Measurements from ENCODE around the gene SORCS2.
A peak's percentile ranks its signal among the peaks of the same experiment; 100 is the strongest.

Gene SORCS2

DNA sequence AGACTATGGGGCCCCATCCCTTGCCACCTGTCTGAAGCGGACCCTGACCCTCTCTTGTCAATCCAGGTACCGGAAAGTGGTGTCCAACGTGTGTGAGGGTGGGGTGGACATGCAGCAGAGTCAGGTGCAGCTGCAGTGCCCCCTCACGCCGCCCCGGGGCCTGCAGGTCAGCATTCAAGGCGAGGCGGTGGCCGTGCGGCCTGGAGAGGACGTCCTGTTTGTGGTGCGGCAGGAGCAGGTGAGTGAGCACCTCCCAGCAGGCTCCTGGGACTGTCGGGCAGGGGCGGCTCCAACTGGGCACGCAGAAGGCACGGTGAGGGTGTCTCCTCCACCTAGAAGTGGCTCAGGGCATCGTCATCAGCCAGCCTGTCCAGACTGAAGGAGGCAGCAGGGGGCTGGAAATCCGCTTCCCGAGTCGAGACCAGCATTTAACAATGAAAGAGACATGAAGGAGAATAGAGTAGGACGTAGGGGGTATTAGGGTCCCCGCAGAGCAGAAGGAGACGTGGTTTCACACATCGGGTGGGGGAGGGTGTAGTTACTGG is 525.7 kb downstream of the SORCS2 start:
- Histone ChIP-seq H3K4me3 (ENCODE audit: low read depth, low read length) (no peak overlapping the region), H3K9me3 (ENCODE audit: control insufficient read depth, insufficient read depth, low read depth, low read length) (no peaks in the 10 kb centered on the region), H3K4me1 (ENCODE audit: control insufficient read depth, insufficient read depth, low read length) (no peaks in the 10 kb centered on the region), H3K36me3 (ENCODE audit: control insufficient read depth in 2 of 2, insufficient read depth in 1 of 2, low read length in 2 of 2) (no peaks in the 10 kb centered on the region), H3K27ac (ENCODE audit: extremely low read depth, low read depth, low read length) (no peak overlapping the region)
- ChIA-PET CTCF (no interaction called here), POLR2A (no interaction called here)
- TF ChIP-seq ZNF174 (tag by site-specific recombination; IDR thresholded peaks at IDR 0.05) (no peak), ZNF548 (tag by site-specific recombination; IDR thresholded peaks at IDR 0.05) (no peak), ZNF549 (tag by site-specific recombination; IDR thresholded peaks at IDR 0.05) (no peak), ZFP3 (tag by site-specific recombination; IDR thresholded peaks at IDR 0.05; ENCODE audit: low read depth) (no peak), ZNF133 (tag by site-specific recombination; IDR thresholded peaks at IDR 0.05) (no peak), ZNF274 (IDR thresholded peaks at IDR 0.05; ENCODE audit: low read length) (no peak), ZNF274 (tag by site-specific recombination; IDR thresholded peaks at IDR 0.05; ENCODE audit: borderline replicate concordance) (no peak), ZNF132 (tag by site-specific recombination; IDR thresholded peaks at IDR 0.05; ENCODE audit: borderline replicate concordance) (no peak)
- TF ChIP-seq, protein P1, sequence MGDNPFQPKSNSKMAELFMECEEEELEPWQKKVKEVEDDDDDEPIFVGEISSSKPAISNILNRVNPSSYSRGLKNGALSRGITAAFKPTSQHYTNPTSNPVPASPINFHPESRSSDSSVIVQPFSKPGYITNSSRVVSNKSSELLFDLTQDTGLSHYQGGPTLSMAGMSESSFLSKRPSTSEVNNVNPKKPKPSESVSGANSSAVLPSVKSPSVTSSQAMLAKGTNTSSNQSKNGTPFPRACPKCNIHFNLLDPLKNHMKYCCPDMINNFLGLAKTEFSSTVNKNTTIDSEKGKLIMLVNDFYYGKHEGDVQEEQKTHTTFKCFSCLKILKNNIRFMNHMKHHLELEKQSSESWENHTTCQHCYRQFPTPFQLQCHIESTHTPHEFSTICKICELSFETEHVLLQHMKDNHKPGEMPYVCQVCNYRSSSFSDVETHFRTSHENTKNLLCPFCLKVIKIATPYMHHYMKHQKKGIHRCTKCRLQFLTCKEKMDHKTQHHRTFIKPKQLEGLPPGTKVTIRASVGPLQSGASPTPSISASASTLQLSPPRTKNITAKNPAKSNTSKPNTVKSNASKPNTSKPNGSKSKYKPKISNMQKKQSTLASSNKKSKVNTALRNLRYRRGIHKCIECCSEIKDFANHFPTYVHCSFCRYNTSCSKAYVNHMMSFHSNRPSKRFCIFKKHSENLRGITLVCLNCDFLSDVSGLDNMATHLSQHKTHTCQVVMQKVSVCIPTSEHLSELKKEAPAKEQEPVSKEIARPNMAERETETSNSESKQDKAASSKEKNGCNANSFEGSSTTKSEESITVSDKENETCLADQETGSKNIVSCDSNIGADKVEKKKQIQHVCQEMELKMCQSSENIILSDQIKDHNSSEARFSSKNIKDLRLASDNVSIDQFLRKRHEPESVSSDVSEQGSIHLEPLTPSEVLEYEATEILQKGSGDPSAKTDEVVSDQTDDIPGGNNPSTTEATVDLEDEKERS (tag by site-specific recombination; IDR thresholded peaks at IDR 0.05), result no peak
- TF ChIP-seq, protein P2, sequence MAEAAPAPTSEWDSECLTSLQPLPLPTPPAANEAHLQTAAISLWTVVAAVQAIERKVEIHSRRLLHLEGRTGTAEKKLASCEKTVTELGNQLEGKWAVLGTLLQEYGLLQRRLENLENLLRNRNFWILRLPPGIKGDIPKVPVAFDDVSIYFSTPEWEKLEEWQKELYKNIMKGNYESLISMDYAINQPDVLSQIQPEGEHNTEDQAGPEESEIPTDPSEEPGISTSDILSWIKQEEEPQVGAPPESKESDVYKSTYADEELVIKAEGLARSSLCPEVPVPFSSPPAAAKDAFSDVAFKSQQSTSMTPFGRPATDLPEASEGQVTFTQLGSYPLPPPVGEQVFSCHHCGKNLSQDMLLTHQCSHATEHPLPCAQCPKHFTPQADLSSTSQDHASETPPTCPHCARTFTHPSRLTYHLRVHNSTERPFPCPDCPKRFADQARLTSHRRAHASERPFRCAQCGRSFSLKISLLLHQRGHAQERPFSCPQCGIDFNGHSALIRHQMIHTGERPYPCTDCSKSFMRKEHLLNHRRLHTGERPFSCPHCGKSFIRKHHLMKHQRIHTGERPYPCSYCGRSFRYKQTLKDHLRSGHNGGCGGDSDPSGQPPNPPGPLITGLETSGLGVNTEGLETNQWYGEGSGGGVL (tag by site-specific recombination; IDR thresholded peaks at IDR 0.05), result no peak
- TF ChIP-seq, protein P3, sequence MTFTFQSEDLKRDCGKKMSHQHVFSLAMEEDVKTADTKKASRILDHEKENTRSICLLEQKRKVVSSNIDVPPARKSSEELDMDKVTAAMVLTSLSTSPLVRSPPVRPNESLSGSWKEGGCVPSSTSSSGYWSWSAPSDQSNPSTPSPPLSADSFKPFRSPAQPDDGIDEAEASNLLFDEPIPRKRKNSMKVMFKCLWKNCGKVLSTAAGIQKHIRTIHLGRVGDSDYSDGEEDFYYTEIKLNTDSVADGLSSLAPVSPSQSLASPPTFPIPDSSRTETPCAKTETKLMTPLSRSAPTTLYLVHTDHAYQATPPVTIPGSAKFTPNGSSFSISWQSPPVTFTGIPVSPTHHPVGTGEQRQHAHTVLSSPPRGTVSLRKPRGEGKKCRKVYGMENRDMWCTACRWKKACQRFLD (tag by site-specific recombination; IDR thresholded peaks at IDR 0.05), result no peak
- TF ChIP-seq, protein P4, sequence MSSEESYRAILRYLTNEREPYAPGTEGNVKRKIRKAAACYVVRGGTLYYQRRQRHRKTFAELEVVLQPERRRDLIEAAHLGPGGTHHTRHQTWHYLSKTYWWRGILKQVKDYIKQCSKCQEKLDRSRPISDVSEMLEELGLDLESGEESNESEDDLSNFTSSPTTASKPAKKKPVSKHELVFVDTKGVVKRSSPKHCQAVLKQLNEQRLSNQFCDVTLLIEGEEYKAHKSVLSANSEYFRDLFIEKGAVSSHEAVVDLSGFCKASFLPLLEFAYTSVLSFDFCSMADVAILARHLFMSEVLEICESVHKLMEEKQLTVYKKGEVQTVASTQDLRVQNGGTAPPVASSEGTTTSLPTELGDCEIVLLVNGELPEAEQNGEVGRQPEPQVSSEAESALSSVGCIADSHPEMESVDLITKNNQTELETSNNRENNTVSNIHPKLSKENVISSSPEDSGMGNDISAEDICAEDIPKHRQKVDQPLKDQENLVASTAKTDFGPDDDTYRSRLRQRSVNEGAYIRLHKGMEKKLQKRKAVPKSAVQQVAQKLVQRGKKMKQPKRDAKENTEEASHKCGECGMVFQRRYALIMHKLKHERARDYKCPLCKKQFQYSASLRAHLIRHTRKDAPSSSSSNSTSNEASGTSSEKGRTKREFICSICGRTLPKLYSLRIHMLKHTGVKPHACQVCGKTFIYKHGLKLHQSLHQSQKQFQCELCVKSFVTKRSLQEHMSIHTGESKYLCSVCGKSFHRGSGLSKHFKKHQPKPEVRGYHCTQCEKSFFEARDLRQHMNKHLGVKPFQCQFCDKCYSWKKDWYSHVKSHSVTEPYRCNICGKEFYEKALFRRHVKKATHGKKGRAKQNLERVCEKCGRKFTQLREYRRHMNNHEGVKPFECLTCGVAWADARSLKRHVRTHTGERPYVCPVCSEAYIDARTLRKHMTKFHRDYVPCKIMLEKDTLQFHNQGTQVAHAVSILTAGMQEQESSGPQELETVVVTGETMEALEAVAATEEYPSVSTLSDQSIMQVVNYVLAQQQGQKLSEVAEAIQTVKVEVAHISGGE (tag by site-specific recombination; conservative IDR thresholded peaks at IDR 0.05; ENCODE audit: low read depth), result no peak

DNA sequence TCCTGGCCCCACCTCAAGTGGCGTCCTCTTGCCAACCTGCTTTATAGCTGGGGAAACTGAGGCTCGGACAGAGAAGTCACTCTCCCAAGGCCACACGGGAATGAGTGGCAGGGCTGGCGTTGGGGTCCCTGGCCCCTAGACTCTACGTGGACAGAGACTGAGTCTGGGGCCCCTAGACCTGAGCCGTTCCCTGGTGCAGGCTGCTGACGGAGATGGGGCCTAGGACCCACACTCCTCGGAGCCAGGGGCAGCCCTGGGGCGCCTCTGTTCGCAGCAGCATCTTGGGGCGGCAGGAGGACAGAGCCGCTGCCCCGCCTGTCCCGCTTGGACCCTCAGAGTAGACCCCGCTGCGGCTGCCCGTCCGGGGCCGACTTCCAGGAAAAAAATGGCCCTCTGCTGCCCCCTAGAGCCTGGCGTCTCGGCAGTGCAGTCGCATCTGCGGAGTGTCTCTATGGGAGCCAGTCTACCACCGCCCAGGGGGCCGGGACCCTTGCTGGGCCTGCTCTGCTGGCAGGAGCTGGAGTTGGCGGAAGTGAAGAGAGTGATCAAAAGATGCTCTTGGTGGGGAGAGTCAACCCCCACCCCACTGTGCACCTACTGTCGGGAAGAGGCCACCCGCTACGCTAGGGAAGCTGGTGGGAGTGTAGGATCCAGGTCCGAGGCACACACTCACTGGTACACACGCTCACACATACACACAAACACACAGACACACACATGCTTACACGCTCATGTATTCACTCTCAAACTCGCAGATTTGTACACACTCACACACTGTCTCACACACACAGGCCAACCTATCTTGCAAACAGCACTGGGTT is 527.2 kb downstream of the SORCS2 start:
- ChIA-PET CTCF (interaction anchor here (0.7 to 1.4 kb wide), 12 partner anchors 10 to 1105 kb away, joined by 3 to 6 read pairs (median 4); partner anchors contain the start of gene SORCS2), POLR2A (no interaction called here)
- H3K4me3 ChIP-seq (ENCODE audit: low read depth, low read length), result no peak overlapping the region
- no peak overlapping the region for H3K27ac ChIP-seq (ENCODE audit: extremely low read depth, low read depth, low read length)
- H3K36me3 ChIP-seq (ENCODE audit: control insufficient read depth in 2 of 2, insufficient read depth in 1 of 2, low read length in 2 of 2), result no peaks in the 10 kb centered on the region
- no peaks in the 10 kb centered on the region for H3K4me1 ChIP-seq (ENCODE audit: control insufficient read depth, insufficient read depth, low read length)
- H3K9me3 ChIP-seq (ENCODE audit: control insufficient read depth, insufficient read depth, low read depth, low read length), result no peaks in the 10 kb centered on the region
- TF ChIP-seq GLIS1 (tag by site-specific recombination; IDR thresholded peaks at IDR 0.05) (peak; percentile 60), ZNF501 (tag by site-specific recombination; IDR thresholded peaks at IDR 0.05) (no peak), ZNF48 (tag by site-specific recombination; IDR thresholded peaks at IDR 0.05) (no peak), GLI4 (tag by site-specific recombination; IDR thresholded peaks at IDR 0.05) (no peak), ZFP41 (tag by site-specific recombination; IDR thresholded peaks at IDR 0.05; ENCODE audit: borderline replicate concordance) (no peak), ZNF555 (tag by site-specific recombination; conservative IDR thresholded peaks at IDR 0.05) (no peak), WT1 (tag by site-specific recombination; IDR thresholded peaks at IDR 0.05) (no peak), ZNF174 (tag by site-specific recombination; IDR thresholded peaks at IDR 0.05) (no peak)
- TF ChIP-seq, protein P5, sequence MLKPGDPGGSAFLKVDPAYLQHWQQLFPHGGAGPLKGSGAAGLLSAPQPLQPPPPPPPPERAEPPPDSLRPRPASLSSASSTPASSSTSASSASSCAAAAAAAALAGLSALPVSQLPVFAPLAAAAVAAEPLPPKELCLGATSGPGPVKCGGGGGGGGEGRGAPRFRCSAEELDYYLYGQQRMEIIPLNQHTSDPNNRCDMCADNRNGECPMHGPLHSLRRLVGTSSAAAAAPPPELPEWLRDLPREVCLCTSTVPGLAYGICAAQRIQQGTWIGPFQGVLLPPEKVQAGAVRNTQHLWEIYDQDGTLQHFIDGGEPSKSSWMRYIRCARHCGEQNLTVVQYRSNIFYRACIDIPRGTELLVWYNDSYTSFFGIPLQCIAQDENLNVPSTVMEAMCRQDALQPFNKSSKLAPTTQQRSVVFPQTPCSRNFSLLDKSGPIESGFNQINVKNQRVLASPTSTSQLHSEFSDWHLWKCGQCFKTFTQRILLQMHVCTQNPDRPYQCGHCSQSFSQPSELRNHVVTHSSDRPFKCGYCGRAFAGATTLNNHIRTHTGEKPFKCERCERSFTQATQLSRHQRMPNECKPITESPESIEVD (tag by site-specific recombination; IDR thresholded peaks at IDR 0.05), result no peak

Data from HEK293 (cell line).